Gastroesophageal sphincter (tissue), 4 donors: ENCODE results near the gene RAMACL. TPM values are rescaled to one million over a fixed set of nuclear protein-coding genes. Genes with fewer than 3 reads are reported as not detected.

Experiments
- ATAC-seq: fragments of 150-250 bp; one replicate; pipeline ENCODE4 v1.9.1; 2016; ENCODE audit warnings: mild to moderate bottlenecking, moderate library complexity
- H3K27ac ChIP-seq, 4 donors: fragments of 200-600 bp; sonication (generic) in 3 of 4; 1 replicate in 3 of 4; 2 replicates in 1 of 4; pipeline ENCODE4 v1.5.1; 2016 to 2019
- H3K27me3 ChIP-seq: fragments of 200-600 bp; sonication (generic); one replicate; pipeline ENCODE4 v1.5.1; 2019
- H3K36me3 ChIP-seq, 2 donors: fragments of 200-600 bp; sonication (generic); one replicate each; pipeline ENCODE4 v1.5.1; 2019; ENCODE audit warnings: control low read depth in 1 of 2
- H3K4me1 ChIP-seq, 3 donors: fragments of 200-600 bp; sonication (generic); 1 replicate in 2 of 3; 2 replicates in 1 of 3; pipeline ENCODE4 v1.5.1; 2016 to 2019; ENCODE audit warnings: control low read depth in 2 of 3
- H3K4me3 ChIP-seq, 2 donors: fragments of 200-600 bp; sonication (generic); one replicate each; pipeline ENCODE4 v1.5.1; 2019; ENCODE audit warnings: mild to moderate bottlenecking in 1 of 2, moderate library complexity in 1 of 2
- H3K9me3 ChIP-seq, 3 donors: fragments of 200-600 bp; sonication (generic); one replicate each; pipeline ENCODE4 v1.5.1; 2017 to 2019; ENCODE audit warnings: control low read depth in 2 of 3
- EP300 ChIP-seq: sonication (generic); formaldehyde crosslinking; IDR thresholded peaks from one replicate; pipeline ENCODE4 v1.6.1; 2017; ENCODE audit warnings: antibody characterized with exemption, mild to moderate bottlenecking
- POLR2A ChIP-seq, 2 donors: fragments of 450-650 bp; IDR thresholded peaks; one replicate each; pipeline ENCODE4 v1.6.1; 2017; ENCODE audit warnings: antibody characterized with exemption in 2 of 2, mild to moderate bottlenecking in 2 of 2, moderate library complexity in 1 of 2
- POLR2AphosphoS5 ChIP-seq: sonication (generic); formaldehyde crosslinking; IDR thresholded peaks from one replicate; pipeline ENCODE4 v1.6.1; 2017; ENCODE audit warnings: antibody characterized with exemption
- WGBS, 2 donors: methylation state at CpG; one replicate each; pipeline ENCODE4 v1.1.5; 2018; ENCODE audit warnings: low coverage in 1 of 2; 5-methylcytosine and 5-hydroxymethylcytosine counted together
- total RNA-seq, 4 donors: library from RNA; depleted of rRNA; stranded (reverse); fragments of >200 nt; gene quantifications; one replicate each; pipeline ENCODE4 v1.1.0, GENCODE V29; 2016
- TF ChIP-seq, protein P1 (sequence below), 4 experiments: fragments of 200-600 bp in 2 of 4; fragments of 450-650 bp in 2 of 4; sonication (generic) in 1 of 4; IDR thresholded peaks; one replicate each; pipeline ENCODE4 v1.5.1; 2017 to 2019; ENCODE audit warnings: antibody characterized with exemption in 4 of 4, mild to moderate bottlenecking in 2 of 4, moderate library complexity in 2 of 4

RAMACL gene
- total RNA-seq, 4 donors from 2014 or later: 0.27 to 2.5 (median 1.7) TPM

DNA sequence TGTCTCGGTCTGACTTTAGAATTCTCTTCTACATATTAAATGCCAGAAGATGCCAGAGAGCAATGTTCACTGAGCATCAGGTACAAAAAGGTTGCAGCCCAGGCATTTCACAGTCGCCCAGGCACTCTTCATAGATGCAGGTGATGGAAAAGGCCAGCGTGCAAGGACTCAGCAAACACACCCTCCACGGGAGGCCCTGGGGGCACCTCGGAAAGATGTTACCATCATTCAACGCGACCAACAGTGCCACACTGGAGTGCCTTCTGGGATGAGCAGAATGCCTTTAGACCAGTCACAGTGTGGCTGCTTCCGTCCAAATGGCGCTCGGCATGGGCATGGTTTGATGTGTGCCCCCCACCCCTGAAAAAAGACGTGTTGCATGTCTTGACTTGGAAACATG is 4.5 kb upstream of the RAMACL start:
- no peak for ATAC-seq
- no peak overlapping the region for H3K27ac ChIP-seq
- no peaks in the 10 kb centered on the region for H3K27me3 ChIP-seq
- H3K4me3 ChIP-seq: no peak overlapping the region
- no peaks in the 10 kb centered on the region for H3K36me3 ChIP-seq
- no peak for TF ChIP-seq EP300
- no peak for TF ChIP-seq POLR2AphosphoS5
- TF ChIP-seq POLR2A (IDR thresholded peaks at IDR 0.05): no peak
- TF ChIP-seq, protein P1, sequence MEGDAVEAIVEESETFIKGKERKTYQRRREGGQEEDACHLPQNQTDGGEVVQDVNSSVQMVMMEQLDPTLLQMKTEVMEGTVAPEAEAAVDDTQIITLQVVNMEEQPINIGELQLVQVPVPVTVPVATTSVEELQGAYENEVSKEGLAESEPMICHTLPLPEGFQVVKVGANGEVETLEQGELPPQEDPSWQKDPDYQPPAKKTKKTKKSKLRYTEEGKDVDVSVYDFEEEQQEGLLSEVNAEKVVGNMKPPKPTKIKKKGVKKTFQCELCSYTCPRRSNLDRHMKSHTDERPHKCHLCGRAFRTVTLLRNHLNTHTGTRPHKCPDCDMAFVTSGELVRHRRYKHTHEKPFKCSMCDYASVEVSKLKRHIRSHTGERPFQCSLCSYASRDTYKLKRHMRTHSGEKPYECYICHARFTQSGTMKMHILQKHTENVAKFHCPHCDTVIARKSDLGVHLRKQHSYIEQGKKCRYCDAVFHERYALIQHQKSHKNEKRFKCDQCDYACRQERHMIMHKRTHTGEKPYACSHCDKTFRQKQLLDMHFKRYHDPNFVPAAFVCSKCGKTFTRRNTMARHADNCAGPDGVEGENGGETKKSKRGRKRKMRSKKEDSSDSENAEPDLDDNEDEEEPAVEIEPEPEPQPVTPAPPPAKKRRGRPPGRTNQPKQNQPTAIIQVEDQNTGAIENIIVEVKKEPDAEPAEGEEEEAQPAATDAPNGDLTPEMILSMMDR (IDR thresholded peaks at IDR 0.05): no peak
- H3K9me3 ChIP-seq: no peaks in the 10 kb centered on the region
- 96% methylated on average over 3 of the region's 11 CpGs; no CpG with 5 or more reads in 1 of the 2 donors for WGBS, 2 donors
- H3K4me1 ChIP-seq: peaks cover 0 to 34% (median 12%) of the 10 kb centered on the region in 3 donors

GRCh38 chr6:166589786-166590574 is 3.5 kb upstream of the RAMACL start:
- Histone ChIP-seq H3K4me3 (no peak overlapping the region), H3K36me3 (no peaks in the 10 kb centered on the region), H3K9me3 (no peaks in the 10 kb centered on the region), H3K27ac (no peak overlapping the region), H3K27me3 (no peaks in the 10 kb centered on the region), H3K4me1 (peaks cover 0 to 24% (median 8%) of the 10 kb centered on the region in 3 donors)
- 68 to 72% methylated on average over 7 to 8 of the region's 8 CpGs for WGBS, 2 donors
- ATAC-seq: no peak
- TF ChIP-seq POLR2AphosphoS5 (no peak), POLR2A (IDR thresholded peaks at IDR 0.05) (no peak), EP300 (no peak)
- TF ChIP-seq, protein P1 (IDR thresholded peaks at IDR 0.05): no peak

- Histone ChIP-seq H3K9me3 (no peaks in the 10 kb centered on the region), H3K27ac (peak overlapping the region in 2 of 4 donors; percentile 14 to 16), H3K4me1 (peaks cover 0 to 28% (median 8%) of the 10 kb centered on the region in 3 donors), H3K36me3 (no peaks in the 10 kb centered on the region), H3K27me3 (no peaks in the 10 kb centered on the region), H3K4me3 (no peak overlapping the region)
- ATAC-seq: no peak
- WGBS, 2 donors: 80 to 88% methylated on average over 4 of the region's 4 CpGs
- TF ChIP-seq, protein P1 (IDR thresholded peaks at IDR 0.05): no peak
- no peak for TF ChIP-seq POLR2A (IDR thresholded peaks at IDR 0.05)
- no peak for TF ChIP-seq EP300
- no peak for TF ChIP-seq POLR2AphosphoS5
Measured at GRCh38 chr6:166589337-166589731, 2.9 kb upstream of the RAMACL start.

DNA sequence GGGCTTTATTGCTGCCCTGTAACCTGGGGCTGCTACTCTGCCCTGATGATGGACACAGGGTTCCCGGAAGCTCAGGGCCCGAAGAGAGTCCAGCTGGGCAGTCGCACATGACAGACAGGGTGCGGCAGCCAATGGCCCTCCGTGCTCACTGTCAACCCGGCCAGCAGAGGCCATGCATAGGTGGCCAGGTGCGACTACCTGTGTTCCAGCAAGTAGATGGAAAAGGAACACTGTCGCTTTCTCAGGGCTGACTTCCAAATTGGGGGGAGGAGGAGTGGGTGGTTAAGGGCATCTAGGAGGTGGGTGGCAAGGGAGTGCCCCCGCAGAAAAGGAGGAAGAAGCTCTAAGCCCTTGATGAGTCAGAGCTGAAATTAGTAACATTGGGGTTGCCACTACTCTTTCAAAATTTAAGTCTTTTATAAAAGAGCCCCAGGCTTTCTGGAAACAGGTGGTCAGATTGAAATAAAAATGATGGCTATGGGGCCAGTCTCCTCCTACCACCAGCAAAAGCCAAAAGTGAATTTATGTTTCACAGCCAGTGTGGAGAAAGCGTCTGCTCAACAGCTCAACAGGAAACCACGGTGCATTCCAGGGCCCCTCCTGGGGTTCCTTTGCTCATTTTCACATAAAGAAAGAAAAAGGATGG is 2.3 kb upstream of the RAMACL start:
- Histone ChIP-seq H3K4me3 (no peak overlapping the region), H3K36me3 (no peaks in the 10 kb centered on the region), H3K27ac (peak overlapping the region in 2 of 4 donors; percentile 14 to 16), H3K9me3 (no peaks in the 10 kb centered on the region), H3K4me1 (peaks cover 0 to 33% (median 8%) of the 10 kb centered on the region in 3 donors), H3K27me3 (no peaks in the 10 kb centered on the region)
- peak; percentile 39 for ATAC-seq
- TF ChIP-seq POLR2AphosphoS5 (no peak), POLR2A (IDR thresholded peaks at IDR 0.05) (no peak), EP300 (no peak)
- TF ChIP-seq, protein P1 (IDR thresholded peaks at IDR 0.05): no peak
- 45 to 47% methylated on average over 2 to 7 of the region's 11 CpGs for WGBS, 2 donors
